ENCODE measurements around the gene DEXI. TPM values are rescaled to one million over a fixed set of nuclear protein-coding genes. Genes with fewer than 3 reads are reported as not detected.

Gene DEXI
- total and polyA plus RNA-seq, 8 donors = 12.0 to 22.6 (median 16.8) TPM

- no peak for TF ChIP-seq CTCF (IDR thresholded peaks at IDR 0.05)
- peaks cover 0 to 6% (median 0%) of the 10 kb centered on the region in 3 donors for H3K36me3 ChIP-seq
- ATAC-seq (no peak), DNase-seq (no peak), FAIRE-seq (no peak)
- H3K27ac ChIP-seq = no peak overlapping the region
- 66 to 73% methylated on average over 15 of the region's 15 CpGs for WGBS, 2 donors
- no peak overlapping the region for H3K4me3 ChIP-seq
- intact Hi-C loops (cut with DNase I) = loop anchor here in 2 of 3 donors (10.0 kb wide), 2 partner anchors 166 to 386 kb away; no protein-coding TSS in a partner anchor
- no peaks in the 10 kb centered on the region for H3K27me3 ChIP-seq
- no peaks in the 10 kb centered on the region for H3K9me3 ChIP-seq
- H3K4me1 ChIP-seq = peaks cover 0 to 7% (median 3%) of the 10 kb centered on the region in 3 donors
These were observed 21.4 kb downstream of the DEXI start for GRCh38 chr16:10920726-10921427.

GRCh38 chr16:10919003-10919351 is 23.3 kb downstream of the DEXI start:
- WGBS, 2 donors = 51 to 54% methylated on average over 7 of the region's 7 CpGs
- intact Hi-C loops (cut with DNase I) = loop anchor here in 1 of 3 donors (10.0 kb wide), 1 partner anchor 154 kb away; no protein-coding TSS in a partner anchor
- Histone ChIP-seq H3K27ac (no peak overlapping the region), H3K4me3 (no peak overlapping the region), H3K9me3 (no peaks in the 10 kb centered on the region), H3K4me1 (peaks cover 0 to 2% (median under 1%) of the 10 kb centered on the region in 3 donors), H3K27me3 (no peaks in the 10 kb centered on the region), H3K36me3 (no peaks in the 10 kb centered on the region)
- no peak for ATAC-seq
- DNase-seq = no peak
- no peak for FAIRE-seq
- no peak for TF ChIP-seq CTCF (IDR thresholded peaks at IDR 0.05)

- Histone ChIP-seq H3K9me3 (no peaks in the 10 kb centered on the region), H3K4me3 (peak overlapping the region in 1 of 4 donors; percentile 24), H3K4me1 (no peaks in the 10 kb centered on the region), H3K27ac (peak overlapping the region in 2 of 4 donors; percentile 39 to 52), H3K27me3 (no peaks in the 10 kb centered on the region), H3K36me3 (no peaks in the 10 kb centered on the region)
- peak; percentile 82 to 96 (median 94) for ATAC-seq
- TF ChIP-seq CTCF (IDR thresholded peaks at IDR 0.05) = peak; percentile 89 to 92 (median 91)
- intact Hi-C loops (cut with DNase I) = loop anchor here in 1 of 3 donors (10.0 kb wide), 1 partner anchor 154 kb away; no protein-coding TSS in a partner anchor
- peak; percentile 86 to 95 (median 92) for DNase-seq
- no peak for FAIRE-seq
- WGBS, 2 donors = 47 to 50% methylated on average over 21 of the region's 21 CpGs
These were observed 23.8 kb downstream of the DEXI start for GRCh38 chr16:10918294-10919002.

GRCh38 chr16:10916534-10916933 is 25.7 kb downstream of the DEXI start:
- FAIRE-seq = no peak
- Histone ChIP-seq H3K36me3 (no peaks in the 10 kb centered on the region), H3K4me3 (no peak overlapping the region), H3K4me1 (no peaks in the 10 kb centered on the region), H3K27me3 (no peaks in the 10 kb centered on the region), H3K9me3 (no peaks in the 10 kb centered on the region), H3K27ac (no peak overlapping the region)
- 63 to 67% methylated on average over 3 of the region's 3 CpGs for WGBS, 2 donors
- intact Hi-C loops (cut with DNase I) = loop anchor here in 1 of 3 donors (10.0 kb wide), 1 partner anchor 152 kb away; no protein-coding TSS in a partner anchor
- no peak for DNase-seq
- no peak for TF ChIP-seq CTCF (IDR thresholded peaks at IDR 0.05)
- no peak for ATAC-seq
